ENCODE data around the gene MCRIP1. TPM values are rescaled to one million over a fixed set of nuclear protein-coding genes. Genes with fewer than 3 reads are reported as not detected.
A peak's percentile ranks its signal among the peaks of the same experiment; 100 is the strongest.

MCRIP1 gene
- polyA plus RNA-seq, 1 of the 3 experiments (the other 2 are of a cell fraction), result 156 TPM

GRCh38 chr17:81825841-81826466 is 7.1 kb downstream of the MCRIP1 start:
- Histone ChIP-seq H3K9me3 (no peaks in the 10 kb centered on the region), H3K79me2 (ENCODE audit: insufficient read depth) (peaks cover 38% of the 10 kb centered on the region), H3K9me2 (no peaks in the 10 kb centered on the region), H3K4me3 (ENCODE audit: low read depth in 2 of 2, low read length in 1 of 2) (no peak overlapping the region), H3K36me3 (replicated peaks in 1 of 2; ENCODE audit: control insufficient read depth in 1 of 2, insufficient read depth in 2 of 2, low read length in 1 of 2) (peaks cover 0 to 5% of the 10 kb centered on the region in 2 experiments), H3K27me3 (ENCODE audit: insufficient read depth) (no peaks in the 10 kb centered on the region), H3K4me1 (ENCODE audit: control insufficient read depth in 1 of 2, insufficient read depth in 2 of 2, low read depth in 1 of 2, low read length in 1 of 2) (peaks cover 0 to 16% of the 10 kb centered on the region in 2 experiments; a peak in 1 of 4 replicates), H3K4me2 (no peak overlapping the region), H3F3A (replicated peaks; ENCODE audit: insufficient read depth) (peaks cover 3% of the 10 kb centered on the region), H2AFZ (ENCODE audit: low read depth) (no peak overlapping the region), H4K20me1 (ENCODE audit: insufficient read depth) (peaks cover 24% of the 10 kb centered on the region; the same call in 1 of the 2 replicates), H3K27ac (ENCODE audit: low read depth in 2 of 2, low read length in 1 of 2) (no peak overlapping the region), H3K9ac (no peak overlapping the region)
- POLR2A ChIA-PET, result interaction anchor here (0.6 kb wide), 1 partner anchor 276 kb away, joined by 3 read pairs; no protein-coding TSS in a partner anchor
- 93% methylated on average over 11 of the region's 11 CpGs for WGBS (ENCODE audit: low lambda C conversion rate)
- no peak for DNase-seq
- TF ChIP-seq USF1 (IDR thresholded peaks at IDR 0.05; ENCODE audit: borderline replicate concordance, low read depth) (no peak), GABPA (IDR thresholded peaks at IDR 0.05; ENCODE audit: low read depth) (no peak), FOSL2 (IDR thresholded peaks at IDR 0.05; ENCODE audit: borderline replicate concordance, low read depth) (no peak), REST (IDR thresholded peaks at IDR 0.05; ENCODE audit: low read depth, low read length) (no peak), CTCF (IDR thresholded peaks at IDR 0.05) (peak; percentile 23), EZH2phosphoT487 (IDR thresholded peaks at IDR 0.05; ENCODE audit: borderline replicate concordance, low read depth) (no peak), ZBTB33 (IDR thresholded peaks at IDR 0.05; ENCODE audit: borderline replicate concordance, low read depth) (no peak)
- CTCF ChIA-PET, result interaction anchor here (0.6 to 2.4 kb wide), 7 partner anchors 13 to 123 kb away, joined by 3 to 11 read pairs (median 5); partner anchors contain the start of gene MRPL12
